KOPT-K1 (cell line): Measurements from ENCODE around the gene ZG16B.

Source experiments
- H3K27ac ChIP-seq: fragments of 200-600 bp; sonication (generic); 2 replicates; pipeline ENCODE4 v1.5.1; 2016; ENCODE audit warnings: antibody characterized with exemption, mild to moderate bottlenecking, low read depth, low read length; ENCODE audit not compliant: poor library complexity, severe bottlenecking
- H3K36me3 ChIP-seq: fragments of 200-600 bp; sonication (generic); 2 replicates; pipeline ENCODE4 v1.5.1; 2017; ENCODE audit warnings: antibody characterized with exemption, mild to moderate bottlenecking, low read length, moderate library complexity; ENCODE audit not compliant: insufficient read depth
- H3K9me3 ChIP-seq: fragments of 200-600 bp; sonication (generic); 2 replicates; pipeline ENCODE4 v1.5.1; 2017; ENCODE audit warnings: antibody characterized with exemption, low read length, mild to moderate bottlenecking; ENCODE audit not compliant: insufficient read depth, poor library complexity, severe bottlenecking

ZG16B gene

GRCh38 chr16:2816751-2817339 lies 13.3 kb upstream of the ZG16B start, which contains the start of gene PRSS21:
Gene PRSS21, plus strand, starts transcription at chr16:2817237. Its CDS starts 32 bp downstream, at chr16:2817269.
- H3K9me3 ChIP-seq: no peaks in the 10 kb centered on the region
- H3K27ac ChIP-seq: peak within 1 kb of the TSS; percentile 70
- peaks cover 3% of the 10 kb centered on the region; the same call in 1 of the 2 replicates for H3K36me3 ChIP-seq

DNA sequence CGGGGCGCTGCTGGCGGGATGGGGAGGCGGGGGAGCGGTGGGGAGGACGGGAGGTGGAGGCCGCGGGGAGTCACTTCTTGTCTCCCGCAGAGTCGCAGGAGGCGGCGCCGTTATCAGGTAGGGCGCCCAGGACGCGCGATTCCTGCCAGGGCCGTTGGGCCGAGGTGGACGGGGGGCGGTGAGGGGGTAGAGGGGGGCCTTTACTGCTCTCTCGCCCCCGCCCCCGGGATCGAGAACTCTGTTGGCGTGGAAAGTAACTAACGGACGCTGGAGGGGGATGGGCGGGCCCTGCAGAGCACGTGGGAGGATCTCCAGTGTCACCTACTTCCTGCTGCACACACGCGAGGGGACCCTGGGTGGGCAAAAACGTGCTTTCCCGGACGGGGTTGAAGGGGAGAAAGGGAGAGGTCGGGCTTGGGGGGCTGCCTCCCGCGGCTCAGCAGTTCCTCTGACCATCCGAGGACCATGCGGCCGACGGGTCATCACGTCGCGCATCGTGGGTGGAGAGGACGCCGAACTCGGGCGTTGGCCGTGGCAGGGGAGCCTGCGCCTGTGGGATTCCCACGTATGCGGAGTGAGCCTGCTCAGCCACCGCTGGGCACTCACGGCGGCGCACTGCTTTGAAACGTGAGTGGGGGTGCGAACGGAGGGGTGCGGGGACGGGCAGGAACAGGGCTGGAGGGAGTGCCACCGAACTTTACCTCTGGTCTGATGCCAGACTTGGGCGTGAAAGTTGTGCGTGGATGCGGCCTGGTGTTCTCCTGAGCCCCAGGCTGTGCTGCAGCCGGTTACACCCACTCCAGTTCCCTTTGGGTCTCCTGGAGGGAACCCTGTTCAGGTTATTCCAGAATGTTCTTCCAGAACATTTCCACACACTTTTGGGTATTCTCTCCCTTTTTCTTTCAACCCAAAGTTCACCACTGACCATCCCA lies 12.5 kb upstream of the ZG16B start:
- peak overlapping the region; percentile 70 for H3K27ac ChIP-seq
- peaks cover 3% of the 10 kb centered on the region; the same call in 1 of the 2 replicates for H3K36me3 ChIP-seq
- no peaks in the 10 kb centered on the region for H3K9me3 ChIP-seq

- Histone ChIP-seq H3K36me3 (peaks cover 3% of the 10 kb centered on the region; the same call in 1 of the 2 replicates), H3K9me3 (no peaks in the 10 kb centered on the region), H3K27ac (peak overlapping the region; percentile 70)
Measured at GRCh38 chr16:2818272-2818876, 11.7 kb upstream of the ZG16B start.

DNA sequence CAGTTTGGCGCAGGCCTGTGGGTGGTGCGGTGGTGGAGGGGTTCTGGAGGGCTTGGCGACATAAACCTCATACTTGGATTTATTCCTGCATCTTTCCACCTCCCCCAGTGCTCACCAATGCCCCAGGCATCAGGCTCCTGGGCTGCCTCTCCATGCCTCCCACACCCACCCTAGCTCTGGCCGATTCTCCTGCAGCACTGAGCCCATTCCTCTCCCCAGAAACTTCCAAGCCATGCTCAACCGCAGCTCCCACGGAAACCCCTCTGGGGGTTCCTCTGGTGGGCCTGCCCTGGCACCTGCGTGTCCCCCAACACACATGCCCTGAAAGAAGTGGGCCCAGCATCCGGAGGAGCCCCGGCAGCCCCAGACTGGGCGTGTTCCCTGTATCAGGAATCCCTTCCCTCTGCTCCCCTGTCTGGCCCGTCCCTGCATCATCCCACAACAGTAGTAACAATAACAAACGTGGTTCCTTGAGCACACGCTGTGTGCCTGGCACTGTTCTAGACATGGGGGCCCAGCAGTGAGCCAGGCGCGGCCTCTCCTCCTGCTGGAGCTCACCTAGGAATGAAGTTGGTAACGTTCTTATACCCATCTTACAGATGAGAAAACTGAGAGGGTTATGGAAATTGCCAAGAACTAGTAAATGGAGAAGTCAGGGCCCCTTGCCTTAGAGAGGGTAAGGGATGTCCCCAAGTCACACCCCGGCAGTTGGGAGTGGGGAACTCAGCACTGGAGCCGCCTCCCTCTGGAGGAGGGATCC lies 10.7 kb upstream of the ZG16B start:
- H3K27ac ChIP-seq: no peak overlapping the region
- H3K36me3 ChIP-seq: peaks cover 3% of the 10 kb centered on the region; the same call in 1 of the 2 replicates
- H3K9me3 ChIP-seq: no peaks in the 10 kb centered on the region

- Histone ChIP-seq H3K36me3 (peaks cover 3% of the 10 kb centered on the region; the same call in 1 of the 2 replicates), H3K9me3 (no peaks in the 10 kb centered on the region), H3K27ac (no peak overlapping the region)
Measured at GRCh38 chr16:2819939-2820835, 9.9 kb upstream of the ZG16B start.

DNA sequence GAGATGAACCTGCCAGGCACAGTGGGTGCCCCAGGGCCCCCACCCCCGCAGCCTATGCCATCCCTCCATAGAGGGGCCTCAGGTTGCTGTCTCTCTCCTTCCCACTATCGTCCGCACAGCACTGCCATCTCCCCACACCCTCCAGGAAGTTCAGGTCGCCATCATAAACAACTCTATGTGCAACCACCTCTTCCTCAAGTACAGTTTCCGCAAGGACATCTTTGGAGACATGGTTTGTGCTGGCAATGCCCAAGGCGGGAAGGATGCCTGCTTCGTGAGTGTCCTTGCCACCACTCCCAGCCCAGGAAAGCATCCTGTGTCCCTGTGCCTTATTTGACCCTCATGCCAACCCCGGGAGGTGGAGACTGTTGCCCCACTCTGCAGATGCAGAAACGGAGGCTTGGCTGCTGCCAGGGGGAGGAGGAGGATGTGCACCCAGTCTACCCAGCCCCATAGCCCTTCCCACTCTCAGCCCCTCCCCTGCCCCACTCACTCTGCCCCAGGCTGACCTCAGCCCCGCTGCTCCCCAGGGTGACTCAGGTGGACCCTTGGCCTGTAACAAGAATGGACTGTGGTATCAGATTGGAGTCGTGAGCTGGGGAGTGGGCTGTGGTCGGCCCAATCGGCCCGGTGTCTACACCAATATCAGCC lies 9.1 kb upstream of the ZG16B start:
- H3K9me3 ChIP-seq: no peaks in the 10 kb centered on the region
- no peak overlapping the region for H3K27ac ChIP-seq
- H3K36me3 ChIP-seq: peaks cover 3% of the 10 kb centered on the region; the same call in 1 of the 2 replicates

DNA sequence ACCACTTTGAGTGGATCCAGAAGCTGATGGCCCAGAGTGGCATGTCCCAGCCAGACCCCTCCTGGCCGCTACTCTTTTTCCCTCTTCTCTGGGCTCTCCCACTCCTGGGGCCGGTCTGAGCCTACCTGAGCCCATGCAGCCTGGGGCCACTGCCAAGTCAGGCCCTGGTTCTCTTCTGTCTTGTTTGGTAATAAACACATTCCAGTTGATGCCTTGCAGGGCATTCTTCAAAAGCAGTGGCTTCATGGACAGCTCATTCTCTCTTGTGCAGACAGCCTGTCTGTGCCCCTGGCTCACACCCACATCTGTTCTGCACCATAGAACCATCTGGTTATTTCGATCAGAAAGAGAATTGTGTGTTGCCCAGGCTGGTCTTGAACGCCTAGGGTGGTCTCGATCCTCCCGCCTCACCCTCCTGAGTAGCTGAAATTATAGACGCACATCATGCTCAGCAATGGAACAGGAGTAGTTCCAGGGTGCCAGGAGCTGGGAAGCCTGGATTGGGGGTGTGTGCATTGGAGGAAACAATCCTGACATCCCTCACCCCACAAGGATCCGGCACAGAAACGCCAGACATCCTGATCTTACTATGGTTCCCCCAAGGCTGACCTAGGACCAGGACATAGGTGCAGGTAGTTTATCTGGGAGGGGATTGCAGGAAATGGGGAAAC lies 8.5 kb upstream of the ZG16B start:
- H3K36me3 ChIP-seq: peaks cover 3% of the 10 kb centered on the region; the same call in 1 of the 2 replicates
- H3K27ac ChIP-seq: no peak overlapping the region

GRCh38 chr16:2822158-2822495 lies 8.0 kb upstream of the ZG16B start:
- Histone ChIP-seq H3K36me3 (peaks cover 3% of the 10 kb centered on the region; the same call in 1 of the 2 replicates), H3K9me3 (no peaks in the 10 kb centered on the region), H3K27ac (no peak overlapping the region)

More for the DNA sequence above, 8.5 kb upstream of the ZG16B start:
- H3K9me3 ChIP-seq: no peaks in the 10 kb centered on the region

DNA sequence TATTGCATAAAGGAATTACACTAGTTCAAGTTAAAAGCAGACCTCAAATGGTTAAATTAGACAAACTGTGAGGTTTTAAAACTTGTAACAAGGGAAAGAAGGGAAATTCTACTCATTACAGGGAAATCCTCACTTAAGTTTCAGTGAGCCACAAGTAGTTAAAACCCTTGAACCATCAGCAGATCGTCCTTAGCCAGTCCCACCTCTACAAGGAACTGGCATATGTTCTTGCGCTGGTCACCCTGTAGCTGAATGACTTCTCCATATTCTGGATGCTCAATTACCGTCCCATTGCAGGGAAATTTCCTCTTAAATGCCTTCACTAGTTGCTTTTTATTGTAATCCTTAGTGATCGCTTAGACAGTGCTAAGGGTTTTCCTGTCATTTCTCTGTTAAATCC lies 7.6 kb upstream of the ZG16B start:
- Histone ChIP-seq H3K9me3 (no peaks in the 10 kb centered on the region), H3K36me3 (peaks cover 3% of the 10 kb centered on the region; the same call in 1 of the 2 replicates), H3K27ac (no peak overlapping the region)

DNA sequence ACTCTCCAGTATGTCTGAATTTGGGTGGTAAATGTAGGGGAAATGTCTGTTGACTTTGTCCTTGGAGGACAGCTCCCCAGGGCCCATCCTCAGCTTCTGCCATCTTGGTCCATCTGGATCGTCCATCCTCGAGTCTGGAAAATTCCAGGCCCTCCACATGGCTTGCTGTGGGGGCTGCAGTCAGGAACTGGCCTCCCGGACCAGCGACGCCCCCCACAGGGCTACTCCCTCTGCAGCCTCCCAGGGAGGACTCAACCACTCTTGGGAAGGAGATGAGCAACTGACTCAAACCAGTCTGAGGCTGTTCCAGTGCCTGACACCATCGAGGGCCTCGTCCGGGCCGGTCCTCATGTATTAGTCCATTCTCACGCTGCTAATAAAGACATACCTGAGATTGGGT lies 5.5 kb upstream of the ZG16B start:
- Histone ChIP-seq H3K27ac (no peak overlapping the region), H3K9me3 (no peaks in the 10 kb centered on the region), H3K36me3 (peaks cover 3% of the 10 kb centered on the region; the same call in 1 of the 2 replicates)

GRCh38 chr16:2825049-2825742 lies 4.9 kb upstream of the ZG16B start:
- Histone ChIP-seq H3K9me3 (no peaks in the 10 kb centered on the region), H3K27ac (no peak overlapping the region), H3K36me3 (peaks cover 3% of the 10 kb centered on the region; the same call in 1 of the 2 replicates)

DNA sequence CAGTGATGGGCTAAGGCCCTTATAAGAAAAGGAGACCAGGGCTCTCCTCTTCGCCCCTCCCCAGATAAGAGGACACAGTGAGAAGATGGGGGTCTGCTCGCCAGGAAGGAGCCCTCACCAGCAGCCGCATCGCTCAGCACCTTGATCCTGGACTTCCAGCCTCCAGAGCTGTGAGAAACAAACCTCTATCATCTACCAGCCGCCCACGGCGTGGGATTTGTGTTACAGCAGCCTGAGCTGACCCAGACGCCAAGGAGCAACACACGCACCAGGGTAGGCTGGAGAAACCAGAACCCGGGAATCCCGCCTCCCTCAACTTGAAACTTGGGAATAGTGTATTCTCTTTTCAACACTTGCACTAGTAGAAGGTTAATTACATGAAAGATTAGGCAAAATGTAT lies 4.2 kb upstream of the ZG16B start:
- Histone ChIP-seq H3K27ac (no peak overlapping the region), H3K9me3 (no peaks in the 10 kb centered on the region), H3K36me3 (peaks cover 3% of the 10 kb centered on the region; the same call in 1 of the 2 replicates)
